Measurements from ENCODE around the gene FOSL2.

- TF ChIP-seq ARNT (IDR thresholded peaks at IDR 0.05) (no peak), FOXA1 (IDR thresholded peaks at IDR 0.05) (no peak), FOXM1 (IDR thresholded peaks at IDR 0.05; ENCODE audit: borderline replicate concordance) (no peak), SP1 (IDR thresholded peaks at IDR 0.05) (no peak), LEF1 (IDR thresholded peaks at IDR 0.05; ENCODE audit: borderline replicate concordance) (no peak), L3MBTL2 (conservative IDR thresholded peaks at IDR 0.05) (no peak)
Measured at GRCh38 chr2:28430788-28431418, 38.2 kb downstream of the FOSL2 start.
